ENCODE data around the gene ATP6AP2. TPM values are rescaled to one million over a fixed set of nuclear protein-coding genes. Genes with fewer than 3 reads are reported as not detected.
"Not testable (repeated sequence)": the region's sequence is repeated elsewhere in the genome, so short reads cannot be mapped to it uniquely, and the experiment has no call there.

ATP6AP2 gene
- total and polyA plus RNA-seq, 2 of the 13 experiments (the other 11 are each of a cell fraction or from before 2014, with no cell fraction given): 55.6 to 108 TPM

GRCh38 chrX:40575411-40575810, 5.4 kb upstream of the ATP6AP2 start:
- in situ Hi-C loops (cut with HindIII; ENCODE audit: extremely low pct_ligation_motif_present, low pct_unique_long_range_greater_than_20kb); POLR2A ChIA-PET; intact Hi-C loops (cut with micrococcal nuclease; ENCODE audit: unreplicated experiment); H3K27ac ChIP-seq (ENCODE audit: extremely low read length, insufficient read depth, low read length); H4K20me1 ChIP-seq (ENCODE audit: insufficient read depth, low read length); H3K36me3 ChIP-seq (replicated peaks in 1 of 2; ENCODE audit: control insufficient read depth in 1 of 2, insufficient read depth in 2 of 2, low read length in 2 of 2); CTCF ChIA-PET (ENCODE audit: low intra/inter-chr PET ratio, low total read pairs); H3K79me2 ChIP-seq (ENCODE audit: insufficient read depth, low read length); H3K4me2 ChIP-seq (ENCODE audit: low read depth, low read length); H2AFZ ChIP-seq (ENCODE audit: low read length); H3K4me3 ChIP-seq (replicated peaks in 1 of 3; ENCODE audit: insufficient read depth in 1 of 3, low read depth in 2 of 3, low read length in 3 of 3); H3K27me3 ChIP-seq (ENCODE audit: control insufficient read depth in 1 of 2, insufficient read depth in 2 of 2, low read length in 2 of 2); ATAC-seq; H3K9ac ChIP-seq (ENCODE audit: insufficient read depth, low read depth, low read length); H3K9me3 ChIP-seq (ENCODE audit: low read length); FAIRE-seq; BruUV-seq (replicated peaks): not testable (repeated sequence)
- TF ChIP-seq RAD51 (IDR thresholded peaks at IDR 0.05; ENCODE audit: borderline replicate concordance): peak; percentile 23; the same call in 1 of the 2 replicates
- no CpG with 5 or more reads among the region's 2 CpGs for WGBS (ENCODE audit: low lambda C conversion rate)
- peak; percentile 7 for DNase-seq (ENCODE audit: low spot score)
- H3K4me1 ChIP-seq (ENCODE audit: insufficient read depth, low read length): peaks cover 32% of the 10 kb centered on the region

DNA sequence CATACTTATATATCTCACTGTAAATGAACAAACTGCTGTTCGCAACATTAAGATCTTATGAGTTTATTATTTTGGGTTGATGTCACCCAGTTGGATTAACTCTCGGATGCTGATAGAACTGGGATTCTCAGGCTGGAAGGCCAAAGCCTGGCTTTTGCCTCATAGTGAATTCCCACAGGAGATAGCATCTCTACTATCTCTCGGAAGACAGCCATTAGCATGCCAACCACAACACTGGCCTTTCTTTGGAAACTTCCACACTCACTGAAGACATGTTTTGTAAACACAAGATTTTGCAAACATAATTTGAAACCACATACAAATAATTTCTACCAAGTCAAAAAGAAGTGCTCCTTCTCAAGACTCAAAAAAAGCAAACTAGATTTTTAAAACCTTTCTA, 4.5 kb upstream of the ATP6AP2 start:
- Histone ChIP-seq H3K79me2 (ENCODE audit: insufficient read depth, low read length) (peaks cover 1% of the 10 kb centered on the region), H4K20me1 (ENCODE audit: insufficient read depth, low read length) (no peaks in the 10 kb centered on the region), H3K27ac (ENCODE audit: extremely low read length, insufficient read depth, low read length) (no peak overlapping the region), H3K4me2 (ENCODE audit: low read depth, low read length) (no peak overlapping the region), H3K36me3 (replicated peaks in 1 of 2; ENCODE audit: control insufficient read depth in 1 of 2, insufficient read depth in 2 of 2, low read length in 2 of 2) (no peaks in the 10 kb centered on the region), H3K9me3 (ENCODE audit: low read length) (no peaks in the 10 kb centered on the region), H3K4me1 (ENCODE audit: insufficient read depth, low read length) (peaks cover 32% of the 10 kb centered on the region), H2AFZ (ENCODE audit: low read length) (no peak overlapping the region), H3K9ac (ENCODE audit: insufficient read depth, low read depth, low read length) (no peak overlapping the region), H3K4me3 (replicated peaks in 1 of 3; ENCODE audit: insufficient read depth in 1 of 3, low read depth in 2 of 3, low read length in 3 of 3) (no peak overlapping the region), H3K27me3 (ENCODE audit: control insufficient read depth in 1 of 2, insufficient read depth in 2 of 2, low read length in 2 of 2) (no peaks in the 10 kb centered on the region; a peak in 1 of 5 replicates)
- in situ Hi-C loops (cut with HindIII; ENCODE audit: extremely low pct_ligation_motif_present, low pct_unique_long_range_greater_than_20kb): no loop called here
- no TSS peak for BruUV-seq (replicated peaks)
- 79% methylated on average over 2 of the region's 3 CpGs for WGBS (ENCODE audit: low lambda C conversion rate)
- ChIA-PET POLR2A (no interaction called here), CTCF (ENCODE audit: low intra/inter-chr PET ratio, low total read pairs) (no interaction called here)
- no peak for TF ChIP-seq ZNF138 (CRISPR knock-in tag; IDR thresholded peaks at IDR 0.05; ENCODE audit: low read depth)
- no peak for TF ChIP-seq ZSCAN22 (CRISPR knock-in tag; IDR thresholded peaks at IDR 0.05)
- TF ChIP-seq, protein P1, sequence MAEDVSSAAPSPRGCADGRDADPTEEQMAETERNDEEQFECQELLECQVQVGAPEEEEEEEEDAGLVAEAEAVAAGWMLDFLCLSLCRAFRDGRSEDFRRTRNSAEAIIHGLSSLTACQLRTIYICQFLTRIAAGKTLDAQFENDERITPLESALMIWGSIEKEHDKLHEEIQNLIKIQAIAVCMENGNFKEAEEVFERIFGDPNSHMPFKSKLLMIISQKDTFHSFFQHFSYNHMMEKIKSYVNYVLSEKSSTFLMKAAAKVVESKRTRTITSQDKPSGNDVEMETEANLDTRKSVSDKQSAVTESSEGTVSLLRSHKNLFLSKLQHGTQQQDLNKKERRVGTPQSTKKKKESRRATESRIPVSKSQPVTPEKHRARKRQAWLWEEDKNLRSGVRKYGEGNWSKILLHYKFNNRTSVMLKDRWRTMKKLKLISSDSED (CRISPR knock-in tag; IDR thresholded peaks at IDR 0.05): no peak
- TF ChIP-seq MTF2 (CRISPR knock-in tag; IDR thresholded peaks at IDR 0.05; ENCODE audit: borderline replicate concordance): no peak
- no peak for TF ChIP-seq ZNF337 (CRISPR knock-in tag; IDR thresholded peaks at IDR 0.05; ENCODE audit: borderline replicate concordance, low read depth)
- no peak for TF ChIP-seq TBP (CRISPR knock-in tag; IDR thresholded peaks at IDR 0.05)
- no peak for TF ChIP-seq ZNF224 (CRISPR knock-in tag; IDR thresholded peaks at IDR 0.05)
- no peak for TF ChIP-seq ZNF468 (CRISPR knock-in tag; IDR thresholded peaks at IDR 0.05)
- no peak for TF ChIP-seq CBFB (CRISPR knock-in tag; IDR thresholded peaks at IDR 0.05)
- TF ChIP-seq CCDC6 (CRISPR knock-in tag; IDR thresholded peaks at IDR 0.05): no peak
- TF ChIP-seq RFX3 (CRISPR knock-in tag; IDR thresholded peaks at IDR 0.05): no peak
- ATAC-seq: no peak
- no peak for FAIRE-seq
- no peak for DNase-seq (ENCODE audit: low spot score)
- intact Hi-C loops (cut with micrococcal nuclease; ENCODE audit: unreplicated experiment): no loop called here
